Neuronal stem cell (in vitro differentiated cells): ENCODE data around the gene OAS3.

Experiments
- DNase-seq: peaks from one replicate; pipeline ENCODE4 v3.0.0-alpha.2; 2013; ENCODE audit warnings: low spot score
- H2AFZ ChIP-seq: one replicate; pipeline ENCODE4 v1.6.1; 2013; ENCODE audit warnings: mild to moderate bottlenecking, low read length, inconsistent platforms
- H2AK5ac ChIP-seq: 2 replicates; pipeline ENCODE4 v1.6.1; 2013; ENCODE audit warnings: low read depth, mild to moderate bottlenecking, inconsistent platforms, low read length, moderate library complexity, mixed read lengths
- H2BK120ac ChIP-seq: 2 replicates; pipeline ENCODE4 v1.6.1; 2013; ENCODE audit warnings: low read depth, mild to moderate bottlenecking, inconsistent platforms, low read length, moderate library complexity, mixed read lengths
- H2BK12ac ChIP-seq: one replicate; pipeline ENCODE4 v1.6.1; 2013; ENCODE audit warnings: low read length, inconsistent platforms
- H2BK15ac ChIP-seq: 2 replicates; pipeline ENCODE4 v1.6.1; 2013; ENCODE audit warnings: mild to moderate bottlenecking, low read length, inconsistent platforms, mixed read lengths
- H2BK5ac ChIP-seq: one replicate; pipeline ENCODE4 v1.6.1; 2013; ENCODE audit warnings: inconsistent platforms, mild to moderate bottlenecking, low read length, moderate library complexity
- H3K14ac ChIP-seq: one replicate; pipeline ENCODE4 v1.6.1; 2013; ENCODE audit warnings: low read length, inconsistent platforms
- H3K18ac ChIP-seq: 2 replicates; pipeline ENCODE4 v1.6.1; 2013; ENCODE audit warnings: low read length, inconsistent platforms
- H3K23ac ChIP-seq: 2 replicates; pipeline ENCODE4 v1.6.1; 2013; ENCODE audit warnings: low read depth, mild to moderate bottlenecking, mixed read lengths, low read length, inconsistent platforms; ENCODE audit not compliant: poor library complexity
- H3K27ac ChIP-seq: replicated peaks from 3 replicates; pipeline ENCODE4 v1.5.1; 2013; ENCODE audit warnings: low read length, inconsistent platforms
- H3K27me3 ChIP-seq, 3 experiments: 2 replicates each; pipeline ENCODE4 v1.6.1; 2013; ENCODE audit warnings: low read length in 3 of 3, mild to moderate bottlenecking in 2 of 3, inconsistent platforms in 1 of 3, low read depth in 1 of 3, mixed read lengths in 1 of 3, moderate library complexity in 1 of 3; ENCODE audit not compliant: control insufficient read depth in 3 of 3, insufficient read depth in 3 of 3
- H3K36me3 ChIP-seq, 2 donors: replicated peaks in 1 of 2; 2 replicates each; pipeline ENCODE4 v1.6.1; 2013; ENCODE audit warnings: low read length in 2 of 2; ENCODE audit not compliant: control insufficient read depth in 2 of 2, insufficient read depth in 2 of 2
- H3K4ac ChIP-seq: 2 replicates; pipeline ENCODE4 v1.6.1; 2013; ENCODE audit warnings: inconsistent platforms, mild to moderate bottlenecking, low read length, moderate library complexity
- H3K4me1 ChIP-seq, 2 donors: 1 replicate in 1 of 2; 2 replicates in 1 of 2; pipeline ENCODE4 v1.6.1; 2013; ENCODE audit warnings: low read length in 2 of 2, low read depth in 1 of 2; ENCODE audit not compliant: control insufficient read depth in 2 of 2, insufficient read depth in 1 of 2
- H3K4me2 ChIP-seq: one replicate; pipeline ENCODE4 v1.6.1; 2013; ENCODE audit warnings: mild to moderate bottlenecking, low read length, inconsistent platforms; ENCODE audit not compliant: insufficient read depth, poor library complexity, severe bottlenecking
- H3K4me3 ChIP-seq, 2 donors: 2 replicates each; pipeline ENCODE4 v1.5.1; 2013; ENCODE audit warnings: low read length in 2 of 2, mild to moderate bottlenecking in 2 of 2, inconsistent platforms in 1 of 2, moderate library complexity in 1 of 2
- H3K79me1 ChIP-seq: one replicate; pipeline ENCODE4 v1.6.1; 2013; ENCODE audit warnings: low read depth, mild to moderate bottlenecking, inconsistent platforms, low read length, moderate library complexity
- H3K9ac ChIP-seq: one replicate; pipeline ENCODE4 v1.6.1; 2013; ENCODE audit warnings: mild to moderate bottlenecking, low read depth, low read length, inconsistent platforms; ENCODE audit not compliant: poor library complexity
- H3K9me3 ChIP-seq, 2 donors: replicated peaks in 1 of 2; 2 replicates each; pipeline versions ENCODE3 to v1.6.1; 2013; ENCODE audit warnings: low read length in 2 of 2, mild to moderate bottlenecking in 2 of 2, inconsistent platforms in 1 of 2, low read depth in 1 of 2, mixed read lengths in 1 of 2, moderate library complexity in 1 of 2; ENCODE audit not compliant: control insufficient read depth in 2 of 2, insufficient read depth in 1 of 2
- H4K8ac ChIP-seq: one replicate; pipeline ENCODE4 v1.6.1; 2013; ENCODE audit warnings: low read depth, mild to moderate bottlenecking, inconsistent platforms, low read length, moderate library complexity
- H4K91ac ChIP-seq: one replicate; pipeline ENCODE4 v1.6.1; 2013; ENCODE audit warnings: low read length, low read depth, mild to moderate bottlenecking, inconsistent platforms; ENCODE audit not compliant: poor library complexity
- WGBS, 2 donors: extraction: QIAGEN DNeasy Blood & Tissue Kit; methylation state at CpG; one replicate each; pipeline ENCODE4 v1.1.7; 2013; ENCODE audit warnings: missing lambda C conversion rate in 2 of 2, mixed read lengths in 1 of 2; ENCODE audit not compliant: insufficient read length in 2 of 2, insufficient replicate concordance in 1 of 2; ENCODE audit errors: extremely low coverage in 2 of 2; 5-methylcytosine and 5-hydroxymethylcytosine counted together

Gene OAS3

GRCh38 chr12:113005762-113006161, 67.5 kb downstream of the OAS3 start:
- no peak overlapping the region for H3K18ac ChIP-seq
- no peak overlapping the region for H3K4me2 ChIP-seq
- H3K23ac ChIP-seq: no peak overlapping the region
- no peaks in the 10 kb centered on the region for H3K36me3 ChIP-seq
- peaks cover 0 to 6% (median 0%) of the 10 kb centered on the region in 3 experiments for H3K27me3 ChIP-seq
- H3K9ac ChIP-seq: no peak overlapping the region
- no peak overlapping the region for H4K8ac ChIP-seq
- H3K14ac ChIP-seq: no peak overlapping the region
- no peaks in the 10 kb centered on the region for H3K79me1 ChIP-seq
- DNase-seq: no peak
- no peak overlapping the region for H2AFZ ChIP-seq
- no peak overlapping the region for H3K4me3 ChIP-seq
- no peak overlapping the region for H3K4ac ChIP-seq
- no peaks in the 10 kb centered on the region for H3K9me3 ChIP-seq
- H2BK120ac ChIP-seq: no peak overlapping the region
- H2BK5ac ChIP-seq: no peak overlapping the region
- no peak overlapping the region for H3K27ac ChIP-seq
- H2AK5ac ChIP-seq: no peak overlapping the region
- H3K4me1 ChIP-seq: no peaks in the 10 kb centered on the region
- no peak overlapping the region for H2BK12ac ChIP-seq
- H2BK15ac ChIP-seq: no peak overlapping the region
- no peak overlapping the region for H4K91ac ChIP-seq
- no CpG with 5 or more reads among the region's 4 CpGs for WGBS, 2 donors

DNA sequence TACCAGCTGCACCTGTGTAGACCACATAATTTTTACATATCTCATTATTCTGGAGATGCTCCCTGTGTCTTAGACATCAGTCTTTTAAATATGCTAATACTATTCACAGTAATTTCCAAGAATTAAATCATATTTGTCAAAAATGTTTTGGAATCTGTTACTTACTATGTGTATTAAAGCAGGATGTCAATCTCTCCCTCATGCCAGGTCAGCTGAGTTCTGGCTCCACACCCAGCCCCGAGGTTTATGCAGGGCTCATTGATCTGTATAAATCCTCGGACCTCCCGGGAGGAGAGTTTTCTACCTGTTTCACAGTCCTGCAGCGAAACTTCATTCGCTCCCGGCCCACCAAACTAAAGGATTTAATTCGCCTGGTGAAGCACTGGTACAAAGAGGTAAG, 67.9 kb downstream of the OAS3 start:
- H3K36me3 ChIP-seq: no peaks in the 10 kb centered on the region
- no peak overlapping the region for H2AFZ ChIP-seq
- DNase-seq: no peak
- no peaks in the 10 kb centered on the region for H3K79me1 ChIP-seq
- no peak overlapping the region for H3K9ac ChIP-seq
- no peak overlapping the region for H4K91ac ChIP-seq
- no peak overlapping the region for H3K14ac ChIP-seq
- H3K23ac ChIP-seq: no peak overlapping the region
- no peak overlapping the region for H3K4ac ChIP-seq
- H2BK5ac ChIP-seq: no peak overlapping the region
- no peak overlapping the region for H3K4me3 ChIP-seq
- H2BK12ac ChIP-seq: no peak overlapping the region
- no peak overlapping the region for H2BK120ac ChIP-seq
- no CpG with 5 or more reads among the region's 7 CpGs for WGBS, 2 donors
- H3K9me3 ChIP-seq: peaks cover 0 to under 1% of the 10 kb centered on the region in 2 donors
- no peak overlapping the region for H3K4me2 ChIP-seq
- no peak overlapping the region for H2AK5ac ChIP-seq
- no peak overlapping the region for H2BK15ac ChIP-seq
- H3K27ac ChIP-seq: no peak overlapping the region
- H3K27me3 ChIP-seq: peaks cover 0 to 6% (median 0%) of the 10 kb centered on the region in 3 experiments
- no peak overlapping the region for H4K8ac ChIP-seq
- no peaks in the 10 kb centered on the region for H3K4me1 ChIP-seq
- H3K18ac ChIP-seq: no peak overlapping the region

DNA sequence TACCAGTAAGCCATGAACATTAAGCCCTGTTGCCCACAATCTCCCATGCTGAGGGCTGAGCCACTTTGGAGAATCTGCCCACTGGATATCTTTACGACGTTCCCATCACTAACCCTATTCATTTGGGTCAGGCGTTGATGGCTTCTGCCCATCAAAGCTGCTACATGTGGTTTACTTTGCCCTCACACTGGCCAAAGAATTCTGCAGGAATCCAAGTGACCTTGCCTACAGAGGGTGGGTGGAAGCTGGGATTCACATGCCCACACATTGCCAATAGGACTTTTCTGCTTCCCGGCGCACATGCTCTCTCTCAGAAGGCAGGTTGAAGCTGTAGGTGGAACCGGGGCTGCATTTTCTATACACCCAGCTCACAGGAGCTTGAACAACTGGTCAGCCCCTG, 68.4 kb downstream of the OAS3 start:
- H3K14ac ChIP-seq: no peak overlapping the region
- no CpG with 5 or more reads among the region's 6 CpGs for WGBS, 2 donors
- H3K9me3 ChIP-seq: peaks cover 0 to 3% of the 10 kb centered on the region in 2 donors
- H2BK15ac ChIP-seq: no peak overlapping the region
- no peaks in the 10 kb centered on the region for H3K36me3 ChIP-seq
- H2AK5ac ChIP-seq: no peak overlapping the region
- H3K27ac ChIP-seq: no peak overlapping the region
- no peak overlapping the region for H3K9ac ChIP-seq
- no peak overlapping the region for H3K4ac ChIP-seq
- no peak for DNase-seq
- H2AFZ ChIP-seq: no peak overlapping the region
- H2BK5ac ChIP-seq: no peak overlapping the region
- H3K4me3 ChIP-seq: no peak overlapping the region
- H3K27me3 ChIP-seq: peaks cover 0 to 6% (median 0%) of the 10 kb centered on the region in 3 experiments
- no peaks in the 10 kb centered on the region for H3K4me1 ChIP-seq
- H3K4me2 ChIP-seq: no peak overlapping the region
- no peak overlapping the region for H3K18ac ChIP-seq
- H3K79me1 ChIP-seq: no peaks in the 10 kb centered on the region
- no peak overlapping the region for H4K91ac ChIP-seq
- H3K23ac ChIP-seq: no peak overlapping the region
- no peak overlapping the region for H2BK12ac ChIP-seq
- H4K8ac ChIP-seq: no peak overlapping the region
- no peak overlapping the region for H2BK120ac ChIP-seq

DNA sequence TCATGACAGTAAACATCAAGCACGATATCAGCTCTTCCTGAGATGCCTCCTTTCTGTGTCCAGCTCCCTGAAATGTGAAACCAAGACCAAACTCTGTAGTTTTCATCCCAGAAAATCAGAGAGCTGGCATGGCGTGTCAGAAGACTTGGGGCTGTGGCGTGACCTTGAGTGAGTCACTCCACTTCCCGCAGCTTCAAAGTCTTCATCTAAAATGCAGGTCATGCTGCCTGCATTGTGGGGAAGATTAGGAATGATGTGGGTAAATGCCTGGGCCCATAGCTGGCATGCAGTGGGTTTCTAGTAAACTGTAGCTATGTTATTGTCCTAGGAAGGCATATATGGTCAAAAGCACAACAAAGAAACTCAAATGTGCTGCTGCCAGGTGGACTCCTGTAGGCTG, 68.9 kb downstream of the OAS3 start:
- no peak overlapping the region for H4K91ac ChIP-seq
- no peaks in the 10 kb centered on the region for H3K4me1 ChIP-seq
- H2BK5ac ChIP-seq: no peak overlapping the region
- no peak overlapping the region for H2BK120ac ChIP-seq
- H3K18ac ChIP-seq: no peak overlapping the region
- no peak for DNase-seq
- no peak overlapping the region for H3K4me3 ChIP-seq
- peaks cover 0 to 3% of the 10 kb centered on the region in 2 donors for H3K9me3 ChIP-seq
- H2AK5ac ChIP-seq: no peak overlapping the region
- no CpG with 5 or more reads among the region's 4 CpGs for WGBS, 2 donors
- no peak overlapping the region for H3K14ac ChIP-seq
- no peak overlapping the region for H4K8ac ChIP-seq
- H3K27me3 ChIP-seq: peaks cover 0 to 6% (median 0%) of the 10 kb centered on the region in 3 experiments
- no peak overlapping the region for H2BK12ac ChIP-seq
- H3K4me2 ChIP-seq: no peak overlapping the region
- H2AFZ ChIP-seq: no peak overlapping the region
- no peak overlapping the region for H3K4ac ChIP-seq
- H3K23ac ChIP-seq: no peak overlapping the region
- no peak overlapping the region for H2BK15ac ChIP-seq
- H3K79me1 ChIP-seq: no peaks in the 10 kb centered on the region
- no peaks in the 10 kb centered on the region for H3K36me3 ChIP-seq
- no peak overlapping the region for H3K27ac ChIP-seq
- H3K9ac ChIP-seq: no peak overlapping the region
